HG02642 (cell line): Measurements from ENCODE around the gene DDX41.
"Not testable (repeated sequence)": the region's sequence is repeated elsewhere in the genome, so short reads cannot be mapped to it uniquely, and the experiment has no call there.

ENCODE experiments used
- ATAC-seq: cut with Tn5 transposase; IDR thresholded peaks from one replicate; pipeline ENCODE4 v1.9.1; 2021; ENCODE audit warnings: mild to moderate bottlenecking; ENCODE audit not compliant: unreplicated experiment, poor library complexity

DDX41 gene

GRCh38 chr5:177487144-177487543 is 29.6 kb downstream of the DDX41 start:
- ATAC-seq = no peak

- no peak for ATAC-seq
Observed at GRCh38 chr5:177486256-177486655, 30.5 kb downstream of the DDX41 start.

- ATAC-seq = not testable (repeated sequence)
Observed at GRCh38 chr5:177485753-177486152, 31.0 kb downstream of the DDX41 start.

- ATAC-seq = no peak
Observed at GRCh38 chr5:177484902-177485549, 31.7 kb downstream of the DDX41 start.

GRCh38 chr5:177483994-177484901 is 32.5 kb downstream of the DDX41 start:
- no peak for ATAC-seq

GRCh38 chr5:177483042-177483441 is 33.7 kb downstream of the DDX41 start:
- ATAC-seq = no peak

GRCh38 chr5:177482359-177482795 is 34.4 kb downstream of the DDX41 start:
- no peak for ATAC-seq

- no peak for ATAC-seq
Observed at GRCh38 chr5:177479774-177480173, 37.0 kb downstream of the DDX41 start.

- ATAC-seq = no peak
Observed at GRCh38 chr5:177478711-177479646, 37.8 kb downstream of the DDX41 start.

GRCh38 chr5:177477701-177478477 is 38.9 kb downstream of the DDX41 start:
- no peak for ATAC-seq

- ATAC-seq = no peak
Observed at GRCh38 chr5:177476531-177477233, 40.1 kb downstream of the DDX41 start.

GRCh38 chr5:177475563-177476427 is 41.0 kb downstream of the DDX41 start:
- ATAC-seq = no peak

GRCh38 chr5:177474846-177475562 is 41.8 kb downstream of the DDX41 start:
- no peak for ATAC-seq

- no peak for ATAC-seq
Observed at GRCh38 chr5:177474002-177474476, 42.7 kb downstream of the DDX41 start.

GRCh38 chr5:177473443-177474001 is 43.2 kb downstream of the DDX41 start, which contains the start of gene DBN1:
TSS of gene DBN1 (minus strand) at chr5:177473634. CDS start at chr5:177473521, 113 bp downstream.
- ATAC-seq = peak; percentile 41

GRCh38 chr5:177472460-177473442 is 44.0 kb downstream of the DDX41 start:
- ATAC-seq = peak; percentile 42
